ENCODE results near the gene TKFC.

The TKFC gene, protein sequence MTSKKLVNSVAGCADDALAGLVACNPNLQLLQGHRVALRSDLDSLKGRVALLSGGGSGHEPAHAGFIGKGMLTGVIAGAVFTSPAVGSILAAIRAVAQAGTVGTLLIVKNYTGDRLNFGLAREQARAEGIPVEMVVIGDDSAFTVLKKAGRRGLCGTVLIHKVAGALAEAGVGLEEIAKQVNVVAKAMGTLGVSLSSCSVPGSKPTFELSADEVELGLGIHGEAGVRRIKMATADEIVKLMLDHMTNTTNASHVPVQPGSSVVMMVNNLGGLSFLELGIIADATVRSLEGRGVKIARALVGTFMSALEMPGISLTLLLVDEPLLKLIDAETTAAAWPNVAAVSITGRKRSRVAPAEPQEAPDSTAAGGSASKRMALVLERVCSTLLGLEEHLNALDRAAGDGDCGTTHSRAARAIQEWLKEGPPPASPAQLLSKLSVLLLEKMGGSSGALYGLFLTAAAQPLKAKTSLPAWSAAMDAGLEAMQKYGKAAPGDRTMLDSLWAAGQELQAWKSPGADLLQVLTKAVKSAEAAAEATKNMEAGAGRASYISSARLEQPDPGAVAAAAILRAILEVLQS

DNA sequence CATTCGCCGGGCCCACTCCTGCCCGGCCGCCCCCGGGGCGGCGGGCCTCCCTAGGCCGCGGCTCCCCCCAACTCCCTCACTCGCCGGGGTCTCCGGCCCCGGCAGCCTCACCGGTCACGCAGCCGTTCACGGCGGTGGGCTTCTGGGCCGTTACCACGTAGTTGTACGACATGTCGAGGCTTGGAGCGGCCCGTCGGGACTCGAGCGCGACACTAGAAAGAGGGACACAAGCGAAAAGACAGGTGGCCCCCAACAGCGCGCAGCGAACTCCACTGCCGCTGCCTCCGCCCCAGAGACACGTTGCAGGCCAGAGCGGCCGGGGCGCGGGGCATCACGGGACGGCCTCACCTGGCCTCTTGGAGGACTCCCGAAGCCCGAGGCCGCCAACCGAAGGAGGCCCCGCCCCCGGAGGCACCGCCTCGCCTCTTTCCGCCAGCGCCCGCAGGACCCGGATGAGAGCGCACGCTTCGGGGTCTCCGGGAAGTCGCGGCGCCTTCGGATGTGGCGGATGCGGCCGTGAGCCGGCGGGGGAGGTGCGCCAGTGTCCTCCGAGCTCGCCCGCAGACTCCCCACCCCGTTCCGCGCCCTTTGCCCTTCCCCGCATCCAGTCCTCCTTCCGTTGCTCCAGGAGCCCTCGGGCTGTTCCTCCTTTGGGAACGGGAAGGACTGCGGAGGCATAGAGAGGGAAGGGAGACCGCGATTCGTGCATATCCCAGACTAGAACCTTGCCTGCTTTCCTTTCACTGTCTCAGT lies at the start of gene TKFC, which contains the start of gene DDB1:
Gene TKFC, plus strand, starts transcription at position 432 of the 753 bp plus-strand sequence. CDS start 1,501 bp downstream, outside the sequence.
Gene DDB1, minus strand, starts transcription at position 309 of the 753 bp plus-strand sequence. Its CDS starts 137 bp downstream, at position 172.
- Mint-ChIP-seq H3K27ac (peak within 1 kb of the TSS; percentile 95), H3K27me3 (no peaks in the 10 kb centered on the region), H3K9me3 (no peaks in the 10 kb centered on the region), H3K4me3 (peak within 1 kb of the TSS; percentile 94), H3K36me3 (peaks cover 24% of the 10 kb centered on the region), H3K4me1 (peaks cover 70% of the 10 kb centered on the region)
- peak; percentile 96 for ATAC-seq

DNA sequence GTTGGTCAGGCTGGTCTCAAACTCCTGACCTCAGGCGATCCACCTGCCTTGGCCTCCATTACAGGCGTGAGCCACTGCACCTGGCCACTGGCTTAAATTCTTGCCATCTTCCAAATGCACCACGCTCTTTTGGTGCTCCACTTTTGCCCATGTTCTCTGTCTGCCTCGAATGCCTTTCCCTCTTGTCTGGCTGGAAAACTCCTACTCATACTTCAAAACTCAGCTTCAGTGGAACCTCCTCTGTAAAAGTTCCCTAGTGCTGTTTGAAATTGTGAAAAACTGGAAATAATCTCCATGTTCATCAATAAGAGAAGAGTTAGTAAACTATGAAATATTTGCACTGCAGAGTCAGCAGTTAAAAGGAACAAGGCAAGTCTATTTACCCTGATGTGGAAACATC lies 49.4 kb upstream of the TKFC start:
- H3K27ac Mint-ChIP-seq, result no peak overlapping the region
- H3K27me3 Mint-ChIP-seq, result no peaks in the 10 kb centered on the region
- H3K4me3 Mint-ChIP-seq, result no peak overlapping the region
- H3K9me3 Mint-ChIP-seq, result peaks cover 5% of the 10 kb centered on the region
- H3K36me3 Mint-ChIP-seq, result peaks cover 14% of the 10 kb centered on the region
- ATAC-seq, result no peak
- H3K4me1 Mint-ChIP-seq, result peaks cover 6% of the 10 kb centered on the region

DNA sequence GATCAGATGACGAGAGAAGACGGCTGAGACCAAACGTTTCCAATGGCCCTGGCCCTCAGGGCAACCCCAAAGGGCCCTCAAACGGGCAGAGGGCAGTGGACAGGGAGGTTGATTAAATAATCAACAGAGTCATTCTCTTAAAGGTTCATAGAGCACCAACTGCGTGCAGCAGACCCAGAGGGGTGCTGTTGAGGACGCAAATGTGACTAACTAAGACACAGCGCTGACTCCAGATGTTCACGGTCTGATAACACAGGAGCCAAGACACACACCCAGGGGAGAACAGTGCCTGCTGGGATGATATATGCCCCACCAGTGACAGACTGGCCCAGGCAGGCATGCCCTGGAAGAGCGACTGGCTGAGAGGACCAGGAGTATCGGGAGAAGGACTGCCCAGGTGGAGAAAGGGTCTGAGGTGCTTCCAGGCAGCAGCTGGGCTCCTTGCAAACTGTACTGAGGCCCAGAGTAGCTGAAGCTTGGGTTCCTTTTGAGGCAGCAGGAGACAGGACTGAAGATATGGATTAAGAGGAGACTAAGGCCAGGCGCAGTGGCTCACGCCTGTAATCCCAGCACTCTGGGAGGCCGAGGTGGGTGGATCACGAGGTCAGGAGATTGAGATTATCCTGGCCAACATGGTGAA lies 45.6 kb upstream of the TKFC start:
- no peak overlapping the region for H3K4me3 Mint-ChIP-seq
- no peak overlapping the region for H3K27ac Mint-ChIP-seq
- H3K9me3 Mint-ChIP-seq, result peaks cover 2% of the 10 kb centered on the region
- ATAC-seq, result no peak
- H3K4me1 Mint-ChIP-seq, result no peaks in the 10 kb centered on the region
- H3K36me3 Mint-ChIP-seq, result peaks cover 9% of the 10 kb centered on the region
- H3K27me3 Mint-ChIP-seq, result peaks cover 5% of the 10 kb centered on the region

DNA sequence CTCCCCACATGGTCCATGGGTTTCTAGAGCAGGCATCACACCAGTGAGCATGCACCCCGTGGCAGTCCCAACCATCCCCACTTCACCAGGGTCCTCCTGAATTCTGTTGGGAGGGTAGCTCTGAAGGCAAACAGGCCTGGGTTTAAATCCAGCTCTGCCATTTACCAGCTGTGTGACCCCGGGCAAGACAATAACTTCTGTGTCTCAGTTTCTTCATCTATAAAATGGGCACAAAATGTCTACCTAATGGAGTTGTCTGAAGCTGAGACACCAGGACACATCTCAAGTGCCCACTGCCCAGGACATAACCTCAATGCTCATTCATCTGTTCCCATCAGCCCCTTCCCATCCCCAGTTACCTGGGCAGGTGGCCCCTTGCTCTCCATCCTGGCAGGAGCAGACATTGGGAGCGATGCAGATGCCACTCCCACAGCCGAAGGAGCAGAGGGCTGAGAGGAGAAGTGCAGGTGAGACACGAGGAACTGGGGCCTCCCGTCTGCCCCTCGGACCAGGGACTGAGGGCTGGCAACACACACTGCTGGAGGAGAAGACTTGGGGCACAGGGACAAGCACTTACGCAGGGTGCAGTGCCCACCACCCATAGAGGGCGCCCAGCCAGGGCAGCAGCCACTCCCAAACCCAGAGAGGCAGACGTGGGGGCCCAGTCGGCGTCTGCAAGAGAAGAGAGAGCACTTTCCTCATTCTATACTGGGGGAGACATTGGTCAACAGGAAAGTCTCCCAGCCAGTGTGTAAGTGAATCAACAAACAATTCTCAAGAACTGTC lies 41.9 kb upstream of the TKFC start:
- Mint-ChIP-seq H3K4me1 (peaks cover 19% of the 10 kb centered on the region), H3K9me3 (no peaks in the 10 kb centered on the region), H3K27ac (no peak overlapping the region), H3K4me3 (no peak overlapping the region), H3K36me3 (no peaks in the 10 kb centered on the region), H3K27me3 (peaks cover 20% of the 10 kb centered on the region)
- no peak for ATAC-seq

DNA sequence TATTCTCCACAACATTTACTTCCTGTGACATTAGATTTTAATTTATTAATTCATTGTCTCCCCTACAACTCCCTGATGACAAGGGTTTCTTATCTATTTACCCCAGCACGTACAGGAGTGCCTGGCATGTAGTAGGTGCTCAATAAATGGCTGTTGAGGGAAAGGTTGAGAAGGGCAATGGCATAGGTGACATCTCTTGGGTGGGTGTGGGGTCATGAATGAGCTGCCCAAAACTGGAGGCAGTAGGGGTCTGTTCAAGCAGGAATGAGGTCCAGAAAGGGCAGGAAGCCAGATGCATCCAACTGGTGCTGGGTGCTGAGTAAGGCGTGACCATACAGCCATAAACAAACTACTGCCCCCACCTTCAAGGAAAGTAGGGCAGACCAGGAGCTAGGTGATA lies 40.7 kb upstream of the TKFC start:
- Mint-ChIP-seq H3K27me3 (peaks cover 20% of the 10 kb centered on the region), H3K4me1 (peaks cover 27% of the 10 kb centered on the region), H3K27ac (no peak overlapping the region), H3K4me3 (no peak overlapping the region), H3K9me3 (no peaks in the 10 kb centered on the region), H3K36me3 (peaks cover 7% of the 10 kb centered on the region)
- ATAC-seq, result no peak

DNA sequence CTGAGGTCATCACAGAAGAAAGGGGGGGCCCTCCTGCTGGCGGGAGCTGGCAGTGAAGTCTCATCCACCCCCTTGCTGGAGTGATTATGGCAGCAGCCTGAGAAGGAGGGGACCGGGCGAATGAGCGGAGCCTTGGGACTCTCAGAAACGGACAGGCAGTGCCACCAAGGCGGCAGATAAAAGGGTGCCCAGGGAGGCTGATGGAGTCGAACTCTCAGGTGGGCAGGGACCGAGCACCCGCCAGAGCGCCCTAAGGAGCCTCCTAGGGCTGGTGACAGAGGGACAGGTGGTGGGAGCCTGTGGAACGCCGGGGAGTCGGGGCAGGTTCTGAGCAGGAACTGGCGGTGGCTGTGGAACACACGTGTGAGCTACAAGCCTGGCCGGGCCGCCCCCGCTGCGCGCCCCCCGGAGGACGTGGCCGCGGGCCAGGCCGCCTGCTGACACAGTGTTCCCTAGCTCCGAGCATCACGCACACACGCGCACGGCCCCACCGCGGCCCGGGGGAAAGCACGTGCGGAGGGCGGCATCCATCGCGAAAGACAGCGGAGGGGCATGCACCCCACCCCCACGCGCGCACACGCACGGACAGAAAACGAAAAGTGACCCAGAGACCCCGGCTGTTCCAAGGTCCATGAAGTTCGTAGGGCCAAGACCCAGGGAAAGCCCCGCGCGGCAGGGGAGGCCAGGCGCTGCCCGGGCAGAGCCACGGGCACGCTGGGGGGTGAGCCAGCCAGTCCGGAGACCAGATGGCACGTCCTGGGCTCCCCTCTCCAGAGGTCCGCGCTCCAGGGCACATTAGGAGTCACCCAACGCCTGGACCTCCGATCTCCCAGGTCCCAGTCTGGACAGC lies 38.9 kb upstream of the TKFC start:
- ATAC-seq, result peak; percentile 71
- Mint-ChIP-seq H3K36me3 (peaks cover 23% of the 10 kb centered on the region), H3K9me3 (no peaks in the 10 kb centered on the region), H3K4me1 (peaks cover 38% of the 10 kb centered on the region), H3K27ac (peak overlapping the region; percentile 89), H3K4me3 (peak overlapping the region; percentile 81), H3K27me3 (peaks cover 20% of the 10 kb centered on the region)

DNA sequence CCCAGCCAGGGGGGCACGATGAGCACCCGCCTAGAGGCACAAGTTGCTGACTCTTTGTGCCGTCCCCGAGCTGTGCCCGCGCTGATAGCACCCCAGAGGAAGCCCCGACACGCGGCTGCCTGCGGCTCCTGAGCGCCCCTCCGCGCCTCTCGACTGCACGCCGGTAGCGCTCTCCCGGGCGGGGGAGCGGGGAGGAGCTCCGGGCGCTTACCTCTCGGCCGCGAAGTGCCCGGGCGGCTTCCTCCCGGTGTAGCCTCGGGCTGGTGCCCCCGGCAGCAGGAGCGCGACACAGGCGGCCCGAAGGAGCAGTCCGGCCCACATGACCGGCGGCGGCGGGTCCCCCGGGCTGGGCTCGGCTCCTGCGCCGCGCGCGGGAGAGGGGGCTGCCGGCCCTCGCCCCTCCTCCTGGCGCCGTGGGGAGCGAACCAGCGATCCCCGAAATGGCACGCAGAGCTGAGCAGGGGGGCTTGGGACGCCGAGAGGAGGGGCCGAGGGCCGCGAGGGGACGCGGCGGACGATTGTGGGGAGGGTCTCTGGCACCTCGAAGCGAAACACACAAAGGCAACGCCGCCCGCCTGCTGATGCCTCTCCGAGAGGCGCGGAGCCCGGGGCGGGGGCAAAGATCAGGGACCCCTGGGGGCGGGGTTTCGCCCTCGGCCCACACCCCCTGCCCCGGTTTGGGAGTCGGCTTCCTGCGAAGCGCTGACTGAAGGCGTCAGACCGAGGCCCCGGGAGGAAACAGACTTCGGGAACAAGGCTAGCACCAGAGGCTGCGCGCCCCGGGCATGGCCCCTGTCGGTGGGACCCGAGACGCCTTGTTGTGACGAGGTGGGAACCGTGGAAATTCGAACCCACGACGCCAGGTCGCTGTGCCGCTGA lies 38.1 kb upstream of the TKFC start, which contains the start of gene VWCE:
Gene VWCE, minus strand, starts transcription at position 600 of the 879 bp plus-strand sequence. Its CDS starts 279 bp downstream, at position 321.
- Mint-ChIP-seq H3K27ac (peak within 1 kb of the TSS; percentile 89), H3K27me3 (peaks cover 20% of the 10 kb centered on the region), H3K9me3 (no peaks in the 10 kb centered on the region), H3K4me1 (peaks cover 38% of the 10 kb centered on the region), H3K36me3 (peaks cover 30% of the 10 kb centered on the region), H3K4me3 (peak within 1 kb of the TSS; percentile 81)
- peak; percentile 87 for ATAC-seq

DNA sequence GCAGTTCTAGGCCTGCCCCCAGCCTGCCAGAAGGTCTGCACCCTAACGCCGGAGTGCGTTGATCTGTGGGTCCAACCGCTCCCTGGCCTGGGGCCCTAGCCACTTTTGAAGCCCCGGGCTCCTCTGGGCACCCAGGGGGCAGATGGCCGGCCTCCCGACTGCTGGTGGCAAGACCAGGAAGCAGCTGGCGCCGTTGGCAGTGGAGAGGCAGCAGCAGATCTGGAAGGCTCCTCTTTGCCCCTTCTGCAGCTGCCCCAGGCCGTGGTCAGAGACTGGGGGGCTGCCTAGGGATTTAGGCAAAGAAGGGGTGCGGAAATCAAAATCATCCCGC lies 37.5 kb upstream of the TKFC start:
- Mint-ChIP-seq H3K4me3 (peak overlapping the region; percentile 26), H3K9me3 (no peaks in the 10 kb centered on the region), H3K27ac (no peak overlapping the region), H3K4me1 (peaks cover 38% of the 10 kb centered on the region), H3K27me3 (peaks cover 20% of the 10 kb centered on the region), H3K36me3 (peaks cover 36% of the 10 kb centered on the region)
- no peak for ATAC-seq

DNA sequence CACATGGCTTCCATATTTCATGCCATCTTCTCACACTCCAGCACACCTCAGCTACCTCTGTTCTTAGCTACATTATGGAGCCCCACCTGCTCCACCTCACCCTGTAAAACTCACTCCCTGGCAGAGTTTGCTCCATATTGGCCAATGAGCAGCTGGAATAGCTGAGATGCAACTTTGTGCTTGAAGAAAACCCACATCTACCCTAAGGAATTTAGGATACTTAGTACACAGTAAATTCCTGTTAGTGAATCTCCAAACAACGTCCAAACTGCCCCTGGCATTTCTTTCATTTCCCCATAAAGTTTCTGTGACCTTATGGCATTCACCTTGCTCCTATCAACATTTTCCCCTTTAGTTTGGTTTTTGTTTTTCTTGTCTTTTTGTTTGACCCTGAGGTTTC lies 35.7 kb upstream of the TKFC start:
- peaks cover 54% of the 10 kb centered on the region for H3K36me3 Mint-ChIP-seq
- no peak overlapping the region for H3K27ac Mint-ChIP-seq

DNA sequence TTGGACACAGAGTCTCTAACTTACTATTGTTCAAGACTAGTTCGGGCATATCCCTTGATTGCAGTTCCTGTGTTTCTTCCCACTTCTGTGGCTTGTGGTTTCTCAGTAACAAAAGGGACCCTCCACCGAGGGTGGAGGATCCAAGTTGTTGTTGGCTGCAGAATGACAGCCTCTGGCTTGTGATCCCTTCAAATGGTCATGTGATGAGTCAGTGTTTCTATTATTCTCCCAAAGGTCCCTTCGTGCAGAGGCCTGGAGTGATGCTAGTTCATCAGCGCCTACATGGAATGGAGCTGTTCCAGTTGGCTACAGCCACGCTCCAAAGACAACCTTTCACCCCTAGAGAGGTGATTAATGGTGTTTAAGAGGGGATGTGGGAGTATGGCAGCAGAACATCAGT lies 35.3 kb upstream of the TKFC start:
- H3K36me3 Mint-ChIP-seq, result peaks cover 57% of the 10 kb centered on the region
- H3K27ac Mint-ChIP-seq, result no peak overlapping the region
- H3K4me1 Mint-ChIP-seq, result peaks cover 38% of the 10 kb centered on the region
- H3K9me3 Mint-ChIP-seq, result no peaks in the 10 kb centered on the region
- H3K27me3 Mint-ChIP-seq, result peaks cover 12% of the 10 kb centered on the region
- ATAC-seq, result no peak
- H3K4me3 Mint-ChIP-seq, result peak overlapping the region; percentile 6

More for the DNA sequence above, 35.7 kb upstream of the TKFC start:
- peak overlapping the region; percentile 6 for H3K4me3 Mint-ChIP-seq
- peaks cover 38% of the 10 kb centered on the region for H3K4me1 Mint-ChIP-seq
- H3K9me3 Mint-ChIP-seq, result no peaks in the 10 kb centered on the region
- no peak for ATAC-seq
- H3K27me3 Mint-ChIP-seq, result peaks cover 16% of the 10 kb centered on the region

DNA sequence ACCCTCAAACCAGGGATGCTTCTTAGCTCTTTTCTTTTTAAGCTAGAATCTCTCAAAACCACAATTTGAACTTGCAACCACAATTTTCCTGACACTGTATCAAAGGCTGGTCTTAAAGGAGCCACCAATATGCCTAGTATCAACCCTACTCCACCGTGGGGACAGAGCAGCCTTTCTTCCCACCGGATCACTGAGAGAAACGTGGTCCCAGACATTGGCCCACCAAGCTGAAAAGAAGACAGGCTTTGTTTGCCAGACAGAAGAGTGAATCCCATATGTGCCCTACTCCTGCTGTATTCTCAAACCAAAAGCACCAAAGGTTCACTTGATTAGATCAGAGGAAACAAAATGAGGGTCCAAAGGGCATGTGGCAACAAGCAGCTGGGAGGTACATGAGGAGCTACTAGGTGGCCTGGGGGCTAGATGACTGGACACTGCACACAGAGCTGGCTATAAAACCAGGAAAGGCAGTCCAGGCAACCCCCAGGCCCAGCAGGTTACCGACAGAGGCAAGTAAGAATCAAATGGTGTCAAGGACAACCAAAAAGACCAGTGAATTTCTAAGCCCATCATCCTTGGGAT lies 34.3 kb upstream of the TKFC start:
- ATAC-seq, result no peak
- no peak overlapping the region for H3K4me3 Mint-ChIP-seq
- H3K27me3 Mint-ChIP-seq, result peaks cover 2% of the 10 kb centered on the region
- H3K4me1 Mint-ChIP-seq, result peaks cover 32% of the 10 kb centered on the region
- no peaks in the 10 kb centered on the region for H3K9me3 Mint-ChIP-seq
- no peak overlapping the region for H3K27ac Mint-ChIP-seq
- H3K36me3 Mint-ChIP-seq, result peaks cover 59% of the 10 kb centered on the region

DNA sequence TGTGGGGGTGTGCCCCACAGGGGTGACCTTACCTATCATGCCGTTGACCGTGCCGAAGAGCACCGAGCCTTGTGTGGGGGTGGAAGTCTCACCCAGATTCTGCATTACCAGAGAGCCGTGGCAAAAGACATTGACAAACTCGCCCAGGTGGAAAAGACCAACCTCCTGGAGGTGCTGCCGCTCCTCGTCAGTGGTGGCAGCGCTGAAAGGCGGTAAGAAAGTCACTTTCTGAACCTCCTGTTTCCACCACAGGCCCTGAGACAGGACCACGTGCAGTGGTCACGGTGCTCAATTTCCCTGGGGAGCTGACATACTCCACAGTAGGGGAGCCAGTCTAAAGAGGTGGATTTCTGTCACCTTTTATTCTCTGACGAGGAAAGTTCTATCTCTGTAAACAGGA lies 30.5 kb upstream of the TKFC start:
- no peaks in the 10 kb centered on the region for H3K27me3 Mint-ChIP-seq

DNA sequence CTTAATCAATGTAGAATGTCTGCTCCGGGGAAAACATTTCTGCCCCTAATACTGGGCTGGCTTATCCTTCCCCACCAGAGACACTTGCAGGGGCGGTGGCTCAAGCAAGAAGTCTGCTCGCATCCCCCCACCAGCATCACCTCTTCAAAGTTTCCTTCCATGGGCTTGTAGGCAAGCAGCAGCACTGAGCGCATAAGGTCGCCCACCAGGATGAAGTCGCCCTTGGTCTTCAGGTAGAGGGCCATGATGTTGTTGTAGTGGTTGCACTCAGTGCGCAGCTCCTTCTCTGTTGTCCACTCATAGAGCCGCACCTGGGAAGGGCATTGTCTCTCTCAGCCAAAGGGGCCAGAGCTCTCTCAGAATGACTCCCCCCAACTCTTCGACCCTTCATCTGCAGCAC lies 29.3 kb upstream of the TKFC start:
- Mint-ChIP-seq H3K4me1 (peaks cover 3% of the 10 kb centered on the region), H3K36me3 (peaks cover 47% of the 10 kb centered on the region), H3K9me3 (no peaks in the 10 kb centered on the region), H3K27ac (no peak overlapping the region), H3K4me3 (no peak overlapping the region), H3K27me3 (no peaks in the 10 kb centered on the region)
- no peak for ATAC-seq

More for the DNA sequence above, 30.5 kb upstream of the TKFC start:
- no peak overlapping the region for H3K27ac Mint-ChIP-seq
- no peak overlapping the region for H3K4me3 Mint-ChIP-seq
- peak; percentile 61 for ATAC-seq
- no peaks in the 10 kb centered on the region for H3K9me3 Mint-ChIP-seq
- H3K4me1 Mint-ChIP-seq, result peaks cover 9% of the 10 kb centered on the region
- peaks cover 58% of the 10 kb centered on the region for H3K36me3 Mint-ChIP-seq

Measured in stimulated activated memory B cell treated with anti-CD40 and anti-IgM and Interleukin-4, amounts not matched to agents 10 μg/mL and 1 μg/mL and 100 μg/mL, for 72 hours (primary cell).